Measurements from ENCODE around the gene SIAH2. TPM values are rescaled to one million over a fixed set of nuclear protein-coding genes. Genes with fewer than 3 reads are reported as not detected.

SIAH2 gene
- total RNA-seq, 1 experiment from 2014 or later = 17.1 TPM

- TF ChIP-seq ZNF281 (CRISPR knock-in tag; IDR thresholded peaks at IDR 0.05) = no peak
- TF ChIP-seq GABPB1 (CRISPR knock-in tag; IDR thresholded peaks at IDR 0.05) = no peak
- no peak for TF ChIP-seq NFE2L1 (CRISPR knock-in tag; IDR thresholded peaks at IDR 0.05)
- no peak for TF ChIP-seq ZNF263 (CRISPR knock-in tag; IDR thresholded peaks at IDR 0.05; ENCODE audit: low read depth)
- TF ChIP-seq SMAD3 (CRISPR knock-in tag; IDR thresholded peaks at IDR 0.05; ENCODE audit: borderline replicate concordance) = no peak
- TF ChIP-seq ZNF416 (CRISPR knock-in tag; IDR thresholded peaks at IDR 0.05) = no peak
- no peak for TF ChIP-seq ERG (CRISPR knock-in tag; IDR thresholded peaks at IDR 0.05)
- TF ChIP-seq NR3C1 (CRISPR knock-in tag; conservative IDR thresholded peaks at IDR 0.05; ENCODE audit: low read depth) = no peak
- no peak for TF ChIP-seq ATF6 (CRISPR knock-in tag; IDR thresholded peaks at IDR 0.05)
- no peak for TF ChIP-seq STAT6 (CRISPR knock-in tag; conservative IDR thresholded peaks at IDR 0.05; ENCODE audit: low read depth)
- no peak for TF ChIP-seq ZNF317 (CRISPR knock-in tag; IDR thresholded peaks at IDR 0.05; ENCODE audit: borderline replicate concordance, low read depth)
- no peak for TF ChIP-seq ZNF396 (CRISPR knock-in tag; IDR thresholded peaks at IDR 0.05; ENCODE audit: borderline replicate concordance)
- no peak for TF ChIP-seq CTCF (IDR thresholded peaks at IDR 0.05)
These were observed 11.1 kb downstream of the SIAH2 start (continued) for GRCh38 chr3:150751781-150752263.

GRCh38 chr3:150749255-150749654, 13.7 kb downstream of the SIAH2 start:
- CTCF ChIA-PET = no interaction called here
- TF ChIP-seq SP1 (CRISPR knock-in tag; conservative IDR thresholded peaks at IDR 0.05) (no peak), ATF3 (CRISPR knock-in tag; conservative IDR thresholded peaks at IDR 0.05) (no peak), ZNF121 (CRISPR knock-in tag; IDR thresholded peaks at IDR 0.05) (no peak), TEAD4 (CRISPR knock-in tag; IDR thresholded peaks at IDR 0.05) (no peak), ERG (CRISPR knock-in tag; IDR thresholded peaks at IDR 0.05) (no peak), MYBL2 (CRISPR knock-in tag; IDR thresholded peaks at IDR 0.05) (no peak), NR2C2 (CRISPR knock-in tag; IDR thresholded peaks at IDR 0.05) (no peak), ARID4B (CRISPR knock-in tag; IDR thresholded peaks at IDR 0.05; ENCODE audit: borderline replicate concordance) (no peak)

More at GRCh38 chr3:150749255-150749654, 13.7 kb downstream of the SIAH2 start:
- no peaks in the 10 kb centered on the region for H3K36me3 Mint-ChIP-seq
- H3K4me1 Mint-ChIP-seq = peaks cover 13% of the 10 kb centered on the region
- no peak for DNase-seq (ENCODE audit: low spot score)
- POLR2A ChIA-PET = no interaction called here
- H3K27me3 Mint-ChIP-seq (ENCODE audit: low read depth) = no peaks in the 10 kb centered on the region
- no peak for ATAC-seq
- no peak overlapping the region for H3K4me3 Mint-ChIP-seq
- no peaks in the 10 kb centered on the region for H3K9me3 Mint-ChIP-seq
- no peak overlapping the region for H3K27ac Mint-ChIP-seq

Measured in WTC11 (cell line).